Measurements from ENCODE around the gene B3GNT3. TPM values are rescaled to one million over a fixed set of nuclear protein-coding genes. Genes with fewer than 3 reads are reported as not detected.

The B3GNT3 gene, protein sequence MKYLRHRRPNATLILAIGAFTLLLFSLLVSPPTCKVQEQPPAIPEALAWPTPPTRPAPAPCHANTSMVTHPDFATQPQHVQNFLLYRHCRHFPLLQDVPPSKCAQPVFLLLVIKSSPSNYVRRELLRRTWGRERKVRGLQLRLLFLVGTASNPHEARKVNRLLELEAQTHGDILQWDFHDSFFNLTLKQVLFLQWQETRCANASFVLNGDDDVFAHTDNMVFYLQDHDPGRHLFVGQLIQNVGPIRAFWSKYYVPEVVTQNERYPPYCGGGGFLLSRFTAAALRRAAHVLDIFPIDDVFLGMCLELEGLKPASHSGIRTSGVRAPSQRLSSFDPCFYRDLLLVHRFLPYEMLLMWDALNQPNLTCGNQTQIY
- total RNA-seq (2014; rRNA removed; shearing (Covaris generic); ENCODE audit: low replicate concordance) = not detected in 2 replicates

DNA sequence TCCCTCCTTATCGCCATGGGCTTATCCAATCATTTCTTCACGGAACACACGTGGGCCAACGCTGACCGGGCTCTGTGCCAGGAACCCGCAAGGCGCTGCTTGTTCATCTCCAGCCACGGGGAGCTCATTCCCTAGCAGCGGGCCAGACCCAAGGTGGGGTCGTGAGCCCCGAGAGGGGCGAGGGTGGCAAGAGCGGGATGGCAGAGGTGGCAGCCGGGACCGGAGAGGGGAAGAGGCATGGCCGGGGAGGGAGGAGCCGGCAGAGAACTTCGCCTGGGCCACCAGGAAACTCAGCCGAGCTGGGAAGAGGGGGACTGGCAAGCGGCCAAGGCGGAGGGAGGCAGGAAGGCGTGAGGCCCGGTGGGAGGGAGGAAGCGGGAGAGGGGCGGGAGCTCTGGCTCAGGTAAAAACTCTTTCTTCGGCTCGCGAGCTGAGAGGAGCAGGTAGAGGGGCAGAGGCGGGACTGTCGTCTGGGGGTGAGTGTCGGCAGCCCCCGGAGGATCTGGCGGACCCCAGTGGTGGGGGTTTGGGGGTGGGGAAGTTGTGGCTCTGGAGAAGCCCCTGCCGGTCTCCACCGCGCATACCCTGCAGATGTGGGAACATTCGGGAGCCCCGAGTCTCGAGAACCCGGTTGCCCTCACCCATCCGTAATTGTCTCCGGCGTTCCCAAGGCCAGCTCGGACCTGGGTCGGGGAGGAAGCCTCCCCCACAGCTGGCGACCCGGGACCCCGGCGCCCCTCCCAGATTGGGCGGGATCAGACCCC lies at the start of gene B3GNT3:
Gene B3GNT3, plus strand, starts transcription at position 408 of the 764 bp plus-strand sequence. CDS start 12,670 bp downstream, outside the sequence.
- no peak within 1 kb of the TSS for H3K4me2 ChIP-seq (ENCODE audit: low read depth, low read length, poor library complexity, severe bottlenecking)
- no peaks in the 10 kb centered on the region for H3K4me1 ChIP-seq (ENCODE audit: low read length)
- H3K9me2 ChIP-seq (replicated peaks; ENCODE audit: insufficient read depth, low read length) = no peaks in the 10 kb centered on the region
- no peaks in the 10 kb centered on the region for H3K27me3 ChIP-seq (ENCODE audit: low read length)
- no peaks in the 10 kb centered on the region for H3K36me3 ChIP-seq (ENCODE audit: insufficient read depth, low read length)
- no peak for DNase-seq
- no peak within 1 kb of the TSS for H3K9ac ChIP-seq (ENCODE audit: low read length)
- H3K27ac ChIP-seq (ENCODE audit: low read length) = no peak within 1 kb of the TSS
- H3K79me2 ChIP-seq (ENCODE audit: low read length) = no peaks in the 10 kb centered on the region
- H4K20me1 ChIP-seq (ENCODE audit: insufficient read depth, low read depth, low read length) = no peaks in the 10 kb centered on the region
- no peak within 1 kb of the TSS for H3K4me3 ChIP-seq (ENCODE audit: low read length)
- H2AFZ ChIP-seq (ENCODE audit: low read length) = no peak within 1 kb of the TSS
- no peaks in the 10 kb centered on the region for H3K9me3 ChIP-seq (ENCODE audit: low read length)

DNA sequence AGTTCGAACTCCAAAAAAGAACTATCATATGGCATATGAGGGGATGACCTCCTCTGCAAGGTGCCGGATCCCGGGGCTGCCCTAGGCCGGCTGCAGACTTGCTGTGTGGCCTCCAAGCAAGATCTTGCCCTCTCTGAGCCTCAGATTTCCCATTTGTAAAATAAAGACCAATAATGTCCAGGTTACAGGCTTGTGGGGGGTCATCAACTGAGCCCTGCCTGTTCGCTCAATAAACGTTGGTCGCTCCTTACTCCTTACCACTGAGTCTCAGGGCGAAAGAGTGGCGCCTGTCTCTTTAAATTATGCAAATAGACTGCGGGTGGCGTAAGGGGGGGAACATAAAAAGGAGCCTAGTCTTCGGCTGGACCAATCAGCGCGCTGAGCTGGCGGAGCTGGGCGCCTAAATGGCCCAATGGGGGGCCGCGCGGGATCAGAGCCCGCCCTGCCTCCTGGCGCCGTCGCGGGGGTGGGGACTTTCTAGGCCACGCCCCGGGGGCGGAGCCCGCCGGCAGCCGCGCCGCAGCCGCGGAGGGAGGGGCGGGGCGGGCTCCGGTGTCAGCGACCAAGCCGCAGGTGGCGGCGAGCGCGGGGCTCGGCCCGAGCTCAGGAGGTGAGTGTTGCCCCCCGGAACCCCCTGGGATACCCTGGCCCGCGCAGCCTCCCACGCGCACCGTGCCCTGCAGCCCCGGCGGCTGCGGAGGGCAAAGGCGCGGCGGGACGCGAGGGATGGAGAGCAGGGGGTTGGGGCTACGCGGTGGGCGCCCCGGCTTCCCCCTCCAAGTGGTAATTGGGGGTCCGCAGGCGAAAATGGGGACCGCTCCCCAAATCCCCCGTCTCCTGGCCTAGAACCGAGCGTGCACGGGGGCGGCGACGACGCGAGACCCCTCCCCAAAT lies 47.5 kb upstream of the B3GNT3 start:
- peaks cover 38% of the 10 kb centered on the region for H3K4me1 ChIP-seq (ENCODE audit: low read length)
- H3K27ac ChIP-seq (ENCODE audit: low read length) = no peak overlapping the region
- peak overlapping the region; percentile 85 for H3K4me2 ChIP-seq (ENCODE audit: low read depth, low read length, poor library complexity, severe bottlenecking)
- peak overlapping the region; percentile 69 for H3K4me3 ChIP-seq (ENCODE audit: low read length)
- no peak overlapping the region for H2AFZ ChIP-seq (ENCODE audit: low read length)
- peaks cover 6% of the 10 kb centered on the region for H3K79me2 ChIP-seq (ENCODE audit: low read length)
- H3K9me3 ChIP-seq (ENCODE audit: low read length) = no peaks in the 10 kb centered on the region
- DNase-seq = peak; percentile 98
- H4K20me1 ChIP-seq (ENCODE audit: insufficient read depth, low read depth, low read length) = no peaks in the 10 kb centered on the region
- no peaks in the 10 kb centered on the region for H3K36me3 ChIP-seq (ENCODE audit: insufficient read depth, low read length)
- H3K9ac ChIP-seq (ENCODE audit: low read length) = peak overlapping the region; percentile 66
- H3K9me2 ChIP-seq (replicated peaks; ENCODE audit: insufficient read depth, low read length) = no peaks in the 10 kb centered on the region
- H3K27me3 ChIP-seq (ENCODE audit: low read length) = no peaks in the 10 kb centered on the region

DNA sequence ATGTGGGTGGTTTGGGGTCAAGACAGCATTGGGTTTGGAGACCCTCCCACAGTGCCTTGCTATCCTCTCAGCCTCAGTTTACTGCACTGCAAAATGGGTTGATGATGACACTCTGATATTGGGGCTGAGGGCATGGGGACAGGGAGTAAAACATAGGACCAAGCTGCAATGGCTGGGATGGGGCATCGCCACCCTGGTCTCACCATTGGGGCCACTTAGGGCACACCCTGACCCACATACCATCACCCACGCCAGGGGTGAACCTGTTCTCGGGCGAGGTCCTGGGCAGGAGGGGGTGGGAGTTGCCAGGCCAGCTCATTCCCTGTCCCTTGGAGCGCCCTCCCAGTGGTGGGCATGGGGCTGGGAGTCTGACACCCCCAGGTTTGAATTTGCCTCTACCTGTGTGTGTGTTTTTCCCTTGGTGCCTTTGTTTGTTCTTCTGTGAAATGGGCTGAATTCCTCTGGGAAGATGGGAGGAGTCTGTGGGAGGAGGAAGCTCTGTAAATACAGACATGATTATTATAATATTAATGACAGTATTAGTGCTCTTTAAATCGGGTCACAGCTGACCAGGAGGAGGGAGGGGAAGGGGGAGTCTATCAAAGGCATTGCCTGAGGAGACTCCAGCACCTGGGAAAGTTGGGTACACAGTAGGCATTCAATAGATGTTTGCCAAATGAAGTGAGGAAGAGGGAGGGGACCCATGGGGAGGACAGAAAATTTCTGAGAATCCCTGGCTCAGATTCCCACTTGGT lies 45.9 kb upstream of the B3GNT3 start:
- H3K9ac ChIP-seq (ENCODE audit: low read length) = no peak overlapping the region

DNA sequence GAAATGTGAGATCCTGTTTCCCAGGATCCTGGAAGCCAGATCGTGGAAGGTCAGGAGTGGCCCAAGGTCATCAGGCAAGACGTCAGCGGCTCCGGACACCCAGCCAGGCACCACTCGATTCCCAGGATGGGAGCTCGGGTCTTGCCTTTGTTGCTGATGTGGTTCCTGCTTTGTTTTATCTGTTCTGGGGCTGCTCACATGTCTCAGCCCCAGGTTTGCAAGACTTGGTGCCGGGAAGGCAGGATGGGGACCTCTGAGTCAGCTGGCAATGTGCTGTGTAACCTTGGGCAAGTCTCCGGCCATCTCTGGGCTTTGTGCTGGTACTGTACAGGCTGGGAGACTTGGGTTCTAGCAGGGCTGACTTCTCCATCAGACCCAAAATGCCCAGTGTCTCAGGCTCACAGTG lies 45.0 kb upstream of the B3GNT3 start:
- no peaks in the 10 kb centered on the region; the same call in 1 of the 2 replicates for H4K20me1 ChIP-seq (ENCODE audit: insufficient read depth, low read depth, low read length)
- H3K27me3 ChIP-seq (ENCODE audit: low read length) = no peaks in the 10 kb centered on the region

More for the DNA sequence above, 45.9 kb upstream of the B3GNT3 start:
- Histone ChIP-seq H3K4me3 (ENCODE audit: low read length) (no peak overlapping the region), H3K27ac (ENCODE audit: low read length) (no peak overlapping the region), H3K27me3 (ENCODE audit: low read length) (no peaks in the 10 kb centered on the region), H3K9me2 (replicated peaks; ENCODE audit: insufficient read depth, low read length) (no peaks in the 10 kb centered on the region), H3K4me1 (ENCODE audit: low read length) (peaks cover 48% of the 10 kb centered on the region), H3K9me3 (ENCODE audit: low read length) (no peaks in the 10 kb centered on the region), H4K20me1 (ENCODE audit: insufficient read depth, low read depth, low read length) (no peaks in the 10 kb centered on the region), H2AFZ (ENCODE audit: low read length) (no peak overlapping the region), H3K36me3 (ENCODE audit: insufficient read depth, low read length) (no peaks in the 10 kb centered on the region), H3K4me2 (ENCODE audit: low read depth, low read length, poor library complexity, severe bottlenecking) (no peak overlapping the region), H3K79me2 (ENCODE audit: low read length) (peaks cover 12% of the 10 kb centered on the region)
- no peak for DNase-seq

DNA sequence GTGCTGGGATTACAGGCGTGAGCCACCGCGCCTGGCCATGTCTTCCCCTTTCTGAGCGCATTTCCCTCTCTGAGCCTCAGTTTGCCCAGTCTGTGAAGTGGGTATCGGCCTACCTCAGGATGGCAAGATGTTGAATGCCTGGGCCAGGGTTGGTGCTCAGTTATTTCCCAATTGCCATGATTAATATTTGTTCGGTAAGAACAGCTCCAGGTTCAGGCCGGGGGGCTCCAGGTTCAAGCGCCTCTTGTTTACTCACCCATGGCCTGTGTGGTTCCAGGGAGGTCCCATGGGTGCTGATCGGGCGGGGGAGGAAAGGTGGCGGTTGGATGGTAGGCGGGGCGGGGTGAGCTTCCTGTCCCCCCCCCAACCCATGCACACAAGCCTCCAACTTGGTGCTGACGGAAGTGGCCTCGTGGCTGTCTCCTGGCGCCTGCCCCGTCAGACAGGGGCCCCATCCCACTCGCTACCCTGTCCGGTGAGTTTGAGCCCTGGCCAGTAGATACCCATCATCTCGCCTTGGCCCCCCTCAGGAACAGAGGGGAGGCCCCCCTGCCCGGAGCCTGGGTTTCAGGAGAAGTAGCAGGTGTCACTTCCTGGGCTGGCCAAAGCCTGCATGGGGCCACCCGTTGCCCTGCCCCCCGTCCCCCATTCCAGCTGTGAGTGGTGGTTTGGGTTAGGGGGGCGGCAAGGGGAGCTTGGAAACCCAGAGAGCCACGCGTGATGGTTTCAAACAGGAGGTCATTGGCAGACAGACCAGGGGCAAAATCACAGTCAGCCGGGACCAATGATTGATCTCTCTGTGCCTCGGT lies 43.6 kb upstream of the B3GNT3 start, which contains the start of gene FCHO1:
Gene FCHO1, plus strand, starts transcription at position 375 of the 809 bp plus-strand sequence. CDS start 3,688 bp downstream, outside the sequence.
- Histone ChIP-seq H4K20me1 (ENCODE audit: insufficient read depth, low read depth, low read length) (no peaks in the 10 kb centered on the region; the same call in 1 of the 2 replicates), H3K79me2 (ENCODE audit: low read length) (peaks cover 12% of the 10 kb centered on the region), H3K9ac (ENCODE audit: low read length) (peak within 1 kb of the TSS; percentile 83), H3K27me3 (ENCODE audit: low read length) (no peaks in the 10 kb centered on the region), H3K36me3 (ENCODE audit: insufficient read depth, low read length) (0 out of 2 replicates have a peak, but pooled peaks cover 2% of the 10 kb centered on the region), H3K9me3 (ENCODE audit: low read length) (no peaks in the 10 kb centered on the region), H3K27ac (ENCODE audit: low read length) (peak within 1 kb of the TSS; percentile 87), H3K4me2 (ENCODE audit: low read depth, low read length, poor library complexity, severe bottlenecking) (peak within 1 kb of the TSS; percentile 91), H3K9me2 (replicated peaks; ENCODE audit: insufficient read depth, low read length) (no peaks in the 10 kb centered on the region), H3K4me3 (ENCODE audit: low read length) (peak within 1 kb of the TSS; percentile 86), H3K4me1 (ENCODE audit: low read length) (peaks cover 70% of the 10 kb centered on the region), H2AFZ (ENCODE audit: low read length) (peak within 1 kb of the TSS; percentile 73; the same call in 1 of the 2 replicates)
- DNase-seq = peak; percentile 94

More for the DNA sequence above, 45.0 kb upstream of the B3GNT3 start:
- no peaks in the 10 kb centered on the region for H3K9me3 ChIP-seq (ENCODE audit: low read length)
- H3K4me3 ChIP-seq (ENCODE audit: low read length) = no peak overlapping the region
- H3K27ac ChIP-seq (ENCODE audit: low read length) = no peak overlapping the region
- no peak overlapping the region for H2AFZ ChIP-seq (ENCODE audit: low read length)
- H3K9ac ChIP-seq (ENCODE audit: low read length) = no peak overlapping the region
- H3K79me2 ChIP-seq (ENCODE audit: low read length) = peaks cover 12% of the 10 kb centered on the region
- DNase-seq = no peak
- H3K36me3 ChIP-seq (ENCODE audit: insufficient read depth, low read length) = 0 out of 2 replicates have a peak, but pooled peaks cover 2% of the 10 kb centered on the region
- peaks cover 57% of the 10 kb centered on the region for H3K4me1 ChIP-seq (ENCODE audit: low read length)
- H3K4me2 ChIP-seq (ENCODE audit: low read depth, low read length, poor library complexity, severe bottlenecking) = no peak overlapping the region
- no peaks in the 10 kb centered on the region for H3K9me2 ChIP-seq (replicated peaks; ENCODE audit: insufficient read depth, low read length)

DNA sequence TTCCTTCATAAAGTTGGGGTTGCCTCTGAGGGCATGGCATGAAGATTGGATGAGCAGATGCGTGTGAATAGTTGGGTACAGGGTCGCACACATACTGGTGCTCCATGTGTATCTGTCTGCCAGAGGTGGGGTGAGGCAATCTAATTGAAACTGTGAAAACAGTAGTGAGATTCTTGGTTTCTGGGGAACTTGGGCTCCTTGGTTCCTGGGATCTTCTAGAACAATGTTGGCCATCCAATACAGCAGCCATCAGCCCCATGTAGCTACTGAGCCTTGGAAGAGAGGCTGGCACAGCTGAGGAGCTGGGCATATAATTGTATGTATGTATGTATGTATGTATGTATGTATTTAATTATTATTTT lies 43.0 kb upstream of the B3GNT3 start:
- H3K36me3 ChIP-seq (ENCODE audit: insufficient read depth, low read length) = 0 out of 2 replicates have a peak, but pooled peaks cover 2% of the 10 kb centered on the region
- peaks cover 73% of the 10 kb centered on the region for H3K4me1 ChIP-seq (ENCODE audit: low read length)
- H3K4me3 ChIP-seq (ENCODE audit: low read length) = peak overlapping the region; percentile 86
- no peaks in the 10 kb centered on the region for H3K27me3 ChIP-seq (ENCODE audit: low read length)
- H2AFZ ChIP-seq (ENCODE audit: low read length) = peak overlapping the region; percentile 73; the same call in 1 of the 2 replicates
- no peaks in the 10 kb centered on the region for H3K9me2 ChIP-seq (replicated peaks; ENCODE audit: insufficient read depth, low read length)
- H3K27ac ChIP-seq (ENCODE audit: low read length) = peak overlapping the region; percentile 87
- no peaks in the 10 kb centered on the region for H3K9me3 ChIP-seq (ENCODE audit: low read length)
- peak overlapping the region; percentile 91 for H3K4me2 ChIP-seq (ENCODE audit: low read depth, low read length, poor library complexity, severe bottlenecking)
- peak overlapping the region; percentile 83 for H3K9ac ChIP-seq (ENCODE audit: low read length)
- peak; percentile 57 for DNase-seq
- H3K79me2 ChIP-seq (ENCODE audit: low read length) = peaks cover 12% of the 10 kb centered on the region
- no peaks in the 10 kb centered on the region; the same call in 1 of the 2 replicates for H4K20me1 ChIP-seq (ENCODE audit: insufficient read depth, low read depth, low read length)

All from Karpas-422 (cell line).